Right atrium auricular region (tissue), 2 donors: ENCODE measurements around the gene IL32. TPM values are rescaled to one million over a fixed set of nuclear protein-coding genes. Genes with fewer than 3 reads are reported as not detected.
"Not testable (repeated sequence)": the region's sequence is repeated elsewhere in the genome, so short reads cannot be mapped to it uniquely, and the experiment has no call there.

Source experiments
- DNase-seq: peaks from one replicate; pipeline ENCODE4 v3.0.0-alpha.2; 2019; ENCODE audit warnings: low spot score
- H3K27ac ChIP-seq, 2 donors: fragments of 200-600 bp; sonication (generic); 1 replicate in 1 of 2; 2 replicates in 1 of 2; pipeline ENCODE4 v1.5.1; 2016 to 2019
- H3K27me3 ChIP-seq, 2 donors: fragments of 200-600 bp; sonication (generic); one replicate each; pipeline versions ENCODE4 v1.5.1 to v1.6.0; 2017 to 2019
- H3K36me3 ChIP-seq: fragments of 200-600 bp; sonication (generic); one replicate; pipeline ENCODE4 v1.5.1; 2016
- H3K4me1 ChIP-seq, 2 donors: fragments of 200-600 bp; sonication (generic); one replicate each; pipeline versions ENCODE4 v1.5.1 to v1.6.0; 2017 to 2019
- H3K4me3 ChIP-seq, 2 donors: fragments of 200-600 bp; sonication (generic); 1 replicate in 1 of 2; 2 replicates in 1 of 2; pipeline ENCODE4 v1.5.1; 2017 to 2019; ENCODE audit warnings: mild to moderate bottlenecking in 1 of 2, moderate library complexity in 1 of 2
- H3K9me3 ChIP-seq, 2 donors: fragments of 200-600 bp; sonication (generic); one replicate each; pipeline ENCODE4 v1.5.1; 2019
- total RNA-seq, 2 donors: library from RNA; depleted of rRNA; stranded (reverse); fragments of >200 nt; gene quantifications; one replicate each; pipeline ENCODE4 v1.1.0, GENCODE V29; 2016
- TF ChIP-seq, protein P1 (sequence below), 2 donors: fragments of 200-600 bp; sonication (generic); IDR thresholded peaks; one replicate each; pipeline ENCODE4 v1.5.1; 2019; ENCODE audit warnings: antibody characterized with exemption in 2 of 2

The IL32 gene
- total RNA-seq, 2 donors from 2014 or later, result 52.9 to 56.0 TPM

DNA sequence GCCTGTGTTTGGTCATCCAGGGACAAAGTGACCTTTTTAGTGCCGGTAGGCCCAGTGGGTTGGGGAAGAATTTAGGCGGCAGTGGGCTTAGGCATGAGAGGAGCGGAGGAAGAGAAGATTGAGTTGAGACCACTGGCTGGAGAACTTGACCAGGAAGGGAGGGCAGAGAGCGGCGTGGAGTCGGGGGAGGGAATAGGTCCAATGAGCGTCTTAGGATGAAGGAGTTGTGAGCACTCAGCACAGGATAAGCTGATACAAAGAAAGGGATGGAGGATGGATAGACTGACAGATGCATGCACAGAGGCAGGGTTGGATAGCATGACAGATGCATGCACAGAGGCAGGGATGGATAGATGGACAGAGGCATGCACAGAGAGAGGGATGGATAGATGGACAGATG, 8.0 kb downstream of the IL32 start:
- Histone ChIP-seq H3K4me3 (no peak overlapping the region), H3K36me3 (no peaks in the 10 kb centered on the region), H3K9me3 (no peaks in the 10 kb centered on the region), H3K4me1 (peaks cover 0 to 10% of the 10 kb centered on the region in 2 donors), H3K27me3 (no peaks in the 10 kb centered on the region), H3K27ac (no peak overlapping the region)
- no peak for DNase-seq
- TF ChIP-seq, protein P1, sequence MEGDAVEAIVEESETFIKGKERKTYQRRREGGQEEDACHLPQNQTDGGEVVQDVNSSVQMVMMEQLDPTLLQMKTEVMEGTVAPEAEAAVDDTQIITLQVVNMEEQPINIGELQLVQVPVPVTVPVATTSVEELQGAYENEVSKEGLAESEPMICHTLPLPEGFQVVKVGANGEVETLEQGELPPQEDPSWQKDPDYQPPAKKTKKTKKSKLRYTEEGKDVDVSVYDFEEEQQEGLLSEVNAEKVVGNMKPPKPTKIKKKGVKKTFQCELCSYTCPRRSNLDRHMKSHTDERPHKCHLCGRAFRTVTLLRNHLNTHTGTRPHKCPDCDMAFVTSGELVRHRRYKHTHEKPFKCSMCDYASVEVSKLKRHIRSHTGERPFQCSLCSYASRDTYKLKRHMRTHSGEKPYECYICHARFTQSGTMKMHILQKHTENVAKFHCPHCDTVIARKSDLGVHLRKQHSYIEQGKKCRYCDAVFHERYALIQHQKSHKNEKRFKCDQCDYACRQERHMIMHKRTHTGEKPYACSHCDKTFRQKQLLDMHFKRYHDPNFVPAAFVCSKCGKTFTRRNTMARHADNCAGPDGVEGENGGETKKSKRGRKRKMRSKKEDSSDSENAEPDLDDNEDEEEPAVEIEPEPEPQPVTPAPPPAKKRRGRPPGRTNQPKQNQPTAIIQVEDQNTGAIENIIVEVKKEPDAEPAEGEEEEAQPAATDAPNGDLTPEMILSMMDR (IDR thresholded peaks at IDR 0.05), result no peak

DNA sequence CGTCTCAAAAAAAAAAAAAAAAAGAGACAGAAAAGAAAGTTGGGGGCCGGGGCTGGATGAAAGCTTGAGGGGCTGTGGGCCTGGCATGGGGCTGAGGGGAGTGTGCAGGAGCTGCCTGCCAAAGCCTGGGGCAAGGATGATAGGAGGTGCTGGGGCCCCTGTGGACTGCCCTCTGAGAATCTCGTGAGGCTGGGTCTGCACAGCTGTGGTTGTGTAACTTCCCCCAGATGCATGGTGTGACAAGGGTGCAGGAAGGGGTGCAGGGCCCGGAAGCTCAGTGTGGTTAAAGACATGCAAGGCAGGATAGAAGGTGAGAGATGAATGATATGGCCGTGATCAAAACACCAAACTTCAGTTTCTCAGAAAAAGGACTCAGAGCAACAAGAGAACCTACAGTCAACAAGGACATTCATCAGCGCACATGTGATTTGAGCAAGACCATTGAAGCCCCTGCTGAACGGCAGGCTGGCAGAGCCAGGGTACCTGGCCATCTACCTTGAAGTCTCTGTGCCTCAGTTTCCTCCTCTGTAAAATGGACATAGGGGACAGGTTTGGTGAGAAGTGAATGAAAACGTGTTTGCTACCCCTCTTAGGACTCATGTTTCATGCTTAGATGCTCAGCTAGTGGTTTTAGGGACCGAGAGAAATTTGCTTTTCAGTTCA, 9.6 kb downstream of the IL32 start:
- DNase-seq, result no peak
- no peak overlapping the region for H3K27ac ChIP-seq
- no peaks in the 10 kb centered on the region for H3K36me3 ChIP-seq

DNA sequence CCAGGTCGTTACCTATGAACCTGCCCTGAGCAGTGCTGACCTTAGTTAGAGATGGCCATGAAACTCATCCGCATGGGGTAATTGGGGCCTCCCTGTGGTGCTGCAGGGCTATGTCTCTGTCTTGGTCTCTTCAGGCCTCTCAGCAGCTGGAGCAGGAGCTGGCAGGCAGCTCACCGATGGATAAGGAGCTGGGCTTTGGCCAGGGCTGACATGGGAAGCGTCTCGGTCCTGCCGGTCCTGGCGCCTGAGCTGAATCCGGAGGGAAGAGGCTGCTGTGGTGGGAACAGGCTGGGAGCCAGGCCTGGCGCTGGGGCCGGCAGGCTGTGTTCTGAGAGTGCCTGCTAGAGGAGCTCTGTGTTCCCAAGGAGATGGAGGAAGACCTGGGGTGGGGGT, 10.1 kb downstream of the IL32 start:
- Histone ChIP-seq H3K36me3 (no peaks in the 10 kb centered on the region), H3K9me3 (no peaks in the 10 kb centered on the region), H3K4me3 (no peak overlapping the region), H3K4me1 (peaks cover 0 to 10% of the 10 kb centered on the region in 2 donors), H3K27me3 (no peaks in the 10 kb centered on the region), H3K27ac (no peak overlapping the region)
- TF ChIP-seq, protein P1 (IDR thresholded peaks at IDR 0.05), result no peak
- peak; percentile 69 for DNase-seq

More for the DNA sequence above, 9.6 kb downstream of the IL32 start:
- no peaks in the 10 kb centered on the region for H3K9me3 ChIP-seq
- TF ChIP-seq, protein P1 (IDR thresholded peaks at IDR 0.05), result no peak
- no peaks in the 10 kb centered on the region for H3K27me3 ChIP-seq
- peaks cover 0 to 10% of the 10 kb centered on the region in 2 donors for H3K4me1 ChIP-seq
- H3K4me3 ChIP-seq, result no peak overlapping the region

DNA sequence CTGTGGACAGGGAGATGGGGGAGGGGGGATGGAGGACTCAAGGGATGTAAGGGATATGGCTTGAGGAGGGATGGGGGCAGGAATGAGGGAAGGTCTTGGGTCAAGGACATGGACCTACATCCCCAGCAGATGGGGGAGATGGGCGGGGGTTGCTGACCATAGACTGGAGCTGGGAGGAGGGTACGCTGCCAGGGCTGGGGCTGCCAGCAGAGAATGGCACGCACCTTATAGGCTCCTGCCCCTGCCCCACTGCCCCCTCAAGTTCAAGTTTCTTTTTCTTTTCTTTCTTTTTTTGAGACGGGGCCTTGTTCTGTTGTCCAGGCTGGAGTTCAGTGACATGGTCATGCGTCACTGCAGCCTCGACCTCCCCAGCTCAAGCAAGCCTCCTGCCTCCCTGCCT, 10.5 kb downstream of the IL32 start:
- H3K4me1 ChIP-seq, DNase-seq, H3K27ac ChIP-seq, H3K27me3 ChIP-seq, H3K4me3 ChIP-seq, H3K9me3 ChIP-seq, H3K36me3 ChIP-seq: not testable (repeated sequence)

DNA sequence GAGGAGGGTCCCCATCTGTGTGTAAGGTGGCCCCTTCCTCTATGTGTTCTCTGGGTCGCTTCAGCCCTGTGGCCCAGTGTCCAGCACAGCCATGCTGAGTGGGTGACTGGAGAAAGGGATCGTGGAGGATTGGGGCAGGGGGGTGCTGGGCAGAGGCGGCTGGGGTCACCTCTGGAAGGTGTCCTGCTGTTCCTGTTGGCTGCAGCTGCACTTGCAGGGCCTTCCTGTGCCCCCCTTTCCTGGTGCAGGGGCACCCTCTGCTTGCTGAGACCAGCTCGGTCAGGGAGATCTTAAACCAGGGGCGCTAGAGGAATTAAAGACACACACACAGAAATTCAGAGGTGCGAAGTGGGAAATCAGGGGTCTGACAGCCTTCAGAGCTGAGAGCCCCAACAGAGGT, 11.1 kb downstream of the IL32 start:
- H3K36me3 ChIP-seq, result no peaks in the 10 kb centered on the region
- H3K4me3 ChIP-seq, result no peak overlapping the region
- H3K27me3 ChIP-seq, result no peaks in the 10 kb centered on the region
- no peak for DNase-seq
- peaks cover 0 to 10% of the 10 kb centered on the region in 2 donors for H3K4me1 ChIP-seq
- H3K9me3 ChIP-seq, result no peaks in the 10 kb centered on the region
- TF ChIP-seq, protein P1 (IDR thresholded peaks at IDR 0.05), result no peak
- no peak overlapping the region for H3K27ac ChIP-seq

DNA sequence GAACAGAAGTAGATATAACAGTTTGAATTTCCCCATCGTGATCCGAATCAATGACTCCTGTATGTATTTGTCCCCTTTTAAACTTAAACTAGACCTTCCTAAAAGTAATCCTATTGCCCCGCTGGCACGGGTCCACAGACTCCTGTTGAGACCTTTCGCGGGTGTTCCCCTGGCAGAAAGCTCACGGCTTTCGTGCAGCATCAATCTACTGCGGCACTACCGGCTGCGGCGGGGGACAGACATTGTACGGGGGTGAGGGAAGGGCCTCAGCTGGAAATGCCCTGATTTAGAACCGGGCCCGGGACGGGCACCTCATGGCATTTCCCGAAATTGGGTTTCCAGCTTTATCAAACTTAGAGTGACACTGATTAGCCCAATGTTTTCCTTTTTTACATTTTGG, 14.6 kb downstream of the IL32 start:
- H3K4me3 ChIP-seq, result no peak overlapping the region
- H3K27ac ChIP-seq, result no peak overlapping the region
- H3K27me3 ChIP-seq, result no peaks in the 10 kb centered on the region
- TF ChIP-seq, protein P1 (IDR thresholded peaks at IDR 0.05), result no peak
- peaks cover 0 to 10% of the 10 kb centered on the region in 2 donors for H3K4me1 ChIP-seq
- H3K9me3 ChIP-seq, result no peaks in the 10 kb centered on the region
- no peaks in the 10 kb centered on the region for H3K36me3 ChIP-seq
- no peak for DNase-seq

DNA sequence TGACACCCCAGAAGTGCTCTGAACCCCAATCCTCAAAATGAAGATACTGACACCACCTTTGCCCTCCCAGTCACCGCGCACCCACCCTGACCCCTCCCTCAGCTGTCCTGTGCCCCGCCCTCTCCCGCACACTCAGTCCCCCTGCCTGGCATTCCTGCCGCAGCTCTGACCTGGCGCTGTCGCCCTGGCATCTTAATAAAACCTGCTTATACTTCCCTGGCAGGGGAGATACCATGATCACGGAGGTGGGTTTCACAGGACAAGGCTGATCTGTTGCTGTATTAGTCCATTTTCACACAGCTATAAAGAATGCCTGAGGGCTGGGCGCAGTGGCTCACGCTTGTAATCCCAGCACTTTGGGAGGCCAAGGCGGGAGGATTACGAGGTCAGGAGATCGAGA, 16.5 kb downstream of the IL32 start:
- H3K36me3 ChIP-seq, H3K4me1 ChIP-seq, H3K27me3 ChIP-seq, H3K27ac ChIP-seq, H3K4me3 ChIP-seq, DNase-seq, H3K9me3 ChIP-seq: not testable (repeated sequence)

DNA sequence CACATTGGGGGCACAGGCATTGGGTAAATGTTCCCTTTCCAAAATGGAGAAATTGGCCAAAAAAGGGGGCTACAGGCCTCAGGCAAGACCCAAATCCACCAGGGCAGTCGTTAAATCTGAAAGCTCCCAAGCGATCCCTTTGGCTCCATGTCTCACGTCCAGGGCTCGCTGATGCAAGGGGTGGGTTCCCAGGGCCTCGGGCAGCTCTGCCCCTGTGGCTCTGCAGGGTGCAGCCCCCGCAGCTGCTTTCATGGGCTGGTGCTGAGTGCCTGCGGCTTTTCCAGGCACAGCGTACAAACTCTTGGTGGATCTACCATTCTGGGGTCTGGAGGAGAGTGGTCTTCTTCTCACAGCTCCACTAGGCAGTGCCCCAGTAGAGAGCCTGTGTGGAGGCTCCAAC, 18.0 kb downstream of the IL32 start:
- DNase-seq, H3K27me3 ChIP-seq, H3K4me3 ChIP-seq, H3K36me3 ChIP-seq, H3K27ac ChIP-seq, H3K9me3 ChIP-seq: not testable (repeated sequence)
- H3K4me1 ChIP-seq, result peaks cover 0 to 24% of the 10 kb centered on the region in 2 donors
